ENCODE results near the gene HOXC12.

The HOXC12 gene

GRCh38 chr12:53940443-53941014 is 14.2 kb upstream of the HOXC12 start:
- DNase-seq (ENCODE audit: low spot score) = no peak

DNA sequence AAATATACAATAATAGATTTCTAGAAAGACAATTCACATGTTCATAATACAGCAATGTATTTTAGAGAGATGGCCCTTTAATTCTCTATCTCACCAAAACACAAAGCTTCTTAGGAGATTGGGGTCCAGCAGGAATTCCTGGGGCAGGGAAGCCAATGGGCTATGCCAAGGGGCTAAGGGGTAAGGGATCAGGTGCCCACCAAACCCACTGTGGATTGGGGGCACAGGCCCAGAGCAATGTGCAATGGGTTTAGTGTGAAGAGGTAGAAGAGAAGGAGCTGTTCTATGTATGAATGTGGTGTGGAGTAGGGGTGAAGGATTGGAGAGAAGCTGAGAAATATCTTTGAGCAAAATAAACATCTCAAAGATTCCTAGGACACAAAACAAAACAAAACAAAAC is 13.5 kb upstream of the HOXC12 start:
- DNase-seq (ENCODE audit: low spot score) = no peak

- DNase-seq (ENCODE audit: low spot score) = no peak
These were observed 13.0 kb upstream of the HOXC12 start for GRCh38 chr12:53941750-53942149.

DNA sequence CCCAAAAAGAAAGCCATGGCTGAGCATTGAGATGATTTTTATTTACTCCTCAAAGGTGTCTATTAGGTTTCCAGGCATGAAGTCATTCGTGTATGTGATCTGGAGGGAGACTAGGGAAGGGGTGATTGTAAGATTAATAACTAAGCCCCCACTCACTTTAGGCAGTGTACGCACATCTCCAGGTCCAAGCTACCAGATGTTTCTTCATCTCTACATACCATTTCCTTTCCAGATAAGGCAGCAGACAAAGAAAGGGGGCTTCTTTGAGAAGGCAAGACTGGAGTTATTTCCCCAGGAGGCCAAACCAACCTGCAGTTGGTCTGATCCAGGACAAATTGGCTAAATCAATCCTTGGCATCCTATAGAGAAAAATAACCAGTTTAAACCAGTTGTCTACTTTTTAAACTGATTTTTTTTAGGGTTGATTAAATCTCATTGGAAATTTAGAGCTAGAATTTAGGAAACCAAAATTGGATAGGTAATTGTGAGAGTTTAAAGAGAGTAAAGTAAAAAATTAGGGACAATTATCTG is 12.2 kb upstream of the HOXC12 start:
- DNase-seq (ENCODE audit: low spot score) = no peak

- no peak for DNase-seq (ENCODE audit: low spot score)
These were observed 10.5 kb upstream of the HOXC12 start for GRCh38 chr12:53944209-53944608.

DNA sequence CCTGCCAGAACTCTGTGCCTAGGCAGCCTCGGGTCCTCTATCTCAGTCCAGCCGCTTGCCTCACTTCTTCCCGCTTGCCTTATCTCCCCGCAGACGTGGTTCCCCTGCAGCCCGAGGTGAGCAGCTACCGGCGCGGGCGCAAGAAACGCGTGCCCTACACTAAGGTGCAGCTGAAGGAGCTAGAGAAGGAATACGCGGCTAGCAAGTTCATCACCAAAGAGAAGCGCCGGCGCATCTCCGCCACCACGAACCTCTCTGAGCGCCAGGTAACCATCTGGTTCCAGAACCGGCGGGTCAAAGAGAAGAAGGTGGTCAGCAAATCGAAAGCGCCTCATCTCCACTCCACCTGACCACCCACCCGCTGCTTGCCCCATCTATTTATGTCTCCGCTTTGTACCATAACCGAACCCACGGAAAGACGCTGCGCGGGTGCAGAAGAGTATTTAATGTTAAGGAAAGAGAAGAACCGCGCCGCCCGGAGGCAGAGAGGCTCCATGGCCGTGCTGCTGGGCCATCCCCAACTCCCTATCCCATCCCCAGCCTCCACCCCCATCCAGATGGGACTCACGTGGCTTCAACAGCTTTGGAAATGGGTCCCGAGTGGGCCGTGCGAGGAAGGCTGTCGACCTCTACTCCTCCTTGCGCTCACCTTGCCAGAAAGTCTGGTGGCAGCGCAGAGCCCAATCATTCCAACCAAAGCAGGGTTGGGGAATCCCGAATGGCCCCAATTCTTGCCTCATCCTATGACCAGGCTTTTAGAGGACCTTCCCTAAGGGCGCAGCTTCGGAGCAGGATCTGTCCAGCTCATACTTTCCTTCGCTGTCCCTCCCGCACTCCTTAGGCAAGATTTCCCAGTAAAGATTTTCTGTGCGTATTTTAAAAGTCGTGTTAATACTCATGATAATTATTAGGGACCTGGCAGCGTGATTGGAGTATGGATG is 9.5 kb upstream of the HOXC12 start:
- DNase-seq (ENCODE audit: low spot score) = no peak

DNA sequence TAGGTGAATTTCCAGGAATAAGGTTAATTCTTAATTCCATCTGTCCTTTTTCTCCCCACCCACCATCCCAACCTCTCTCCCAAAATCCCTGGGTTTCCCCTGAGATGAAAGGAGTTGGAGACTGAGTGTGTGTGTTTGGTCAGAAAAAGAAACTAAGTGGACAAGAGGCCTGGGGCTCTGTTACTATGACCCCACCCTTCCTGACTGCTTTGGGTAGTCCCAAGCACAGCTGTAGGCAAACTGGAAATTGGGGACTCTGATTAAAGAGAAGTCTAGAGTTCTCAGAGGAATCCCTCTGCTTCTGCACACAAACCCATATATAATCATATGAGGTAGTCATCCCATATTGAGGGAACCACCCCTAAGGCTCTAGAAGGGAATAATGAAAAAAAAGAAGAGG is 7.0 kb upstream of the HOXC12 start:
- DNase-seq (ENCODE audit: low spot score) = no peak

- DNase-seq (ENCODE audit: low spot score) = no peak
These were observed 5.8 kb upstream of the HOXC12 start for GRCh38 chr12:53948650-53949593.

DNA sequence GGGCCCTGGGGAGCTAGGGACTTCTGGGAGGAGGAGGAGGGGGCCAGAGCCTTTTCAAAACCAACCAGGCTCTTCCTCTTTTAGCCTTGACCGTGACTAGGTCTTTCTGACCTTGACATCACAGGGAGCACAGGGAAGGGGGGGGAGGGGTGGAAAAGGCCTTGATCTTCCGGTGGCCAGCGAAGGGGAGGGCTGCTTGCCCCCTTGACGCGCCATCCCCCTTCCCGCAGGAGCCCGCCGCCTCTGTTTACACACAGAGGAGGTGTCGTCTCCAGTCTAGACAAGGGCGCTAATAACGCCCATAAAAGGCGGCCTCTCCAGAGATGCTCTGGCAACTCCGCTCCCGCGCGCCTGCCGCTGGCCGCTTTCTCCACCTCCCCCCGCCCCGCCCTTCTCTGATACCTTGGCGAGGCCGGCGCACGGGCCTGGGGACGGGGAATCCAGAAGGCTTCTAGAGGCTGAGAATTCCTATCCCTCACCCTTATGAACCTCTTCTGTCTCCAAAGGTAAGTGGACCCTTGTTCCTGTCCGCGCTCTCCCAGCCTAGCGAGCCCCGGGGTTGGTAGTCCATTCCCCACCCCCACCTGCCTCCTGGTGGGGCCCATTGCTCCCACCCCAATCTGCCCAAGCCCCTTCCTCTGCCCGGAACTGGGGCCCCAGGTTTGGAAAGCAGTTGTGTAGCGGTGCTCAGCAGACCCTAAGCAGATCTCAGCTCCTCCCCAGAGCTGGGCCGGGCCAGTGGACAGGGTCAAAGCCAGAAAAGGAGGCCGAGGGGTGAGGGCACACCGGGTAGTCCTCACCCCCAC is 4.9 kb upstream of the HOXC12 start:
- no peak for DNase-seq (ENCODE audit: low spot score)

GRCh38 chr12:53950437-53950773 is 4.3 kb upstream of the HOXC12 start:
- no peak for DNase-seq (ENCODE audit: low spot score)

DNA sequence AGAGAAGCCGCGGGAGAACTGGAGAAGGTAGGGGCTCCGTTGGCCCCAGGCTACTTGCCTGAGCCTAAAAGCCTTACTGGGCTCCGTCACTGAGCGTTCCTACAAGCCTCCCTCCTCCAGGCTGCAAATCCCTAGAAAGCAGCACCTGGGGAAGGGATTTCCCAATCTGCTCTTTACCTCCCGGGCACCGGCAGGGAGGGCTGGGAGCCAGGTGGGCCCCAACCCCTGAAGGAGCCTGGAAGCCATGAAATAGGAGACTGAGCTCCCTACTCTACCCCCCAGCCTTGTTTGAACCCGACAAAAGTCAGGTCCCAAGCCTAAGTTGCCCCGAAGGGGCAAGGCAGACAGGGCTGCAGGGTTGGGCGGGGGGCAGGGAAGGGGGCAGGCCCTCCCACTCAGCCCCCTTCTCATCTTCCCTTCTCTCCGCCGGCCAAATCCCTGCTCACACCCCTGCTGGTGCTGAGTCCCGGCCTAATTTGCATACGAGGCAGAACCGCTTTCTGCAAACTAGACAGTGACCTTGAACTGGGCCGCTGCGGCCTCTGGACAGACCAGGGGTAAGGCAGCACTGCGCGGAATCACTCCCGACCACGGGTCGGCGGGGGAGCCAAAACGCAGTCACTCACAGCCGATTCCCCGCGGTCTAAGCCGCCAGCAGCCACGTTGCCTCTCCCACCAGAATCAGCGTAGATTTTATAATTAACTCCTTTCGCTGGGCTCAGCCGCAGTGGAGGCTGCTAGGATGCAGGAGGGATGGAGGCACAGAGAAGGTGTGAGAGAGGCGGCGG is 3.7 kb upstream of the HOXC12 start:
- no peak for DNase-seq (ENCODE audit: low spot score)

GRCh38 chr12:53951577-53952334 is 2.9 kb upstream of the HOXC12 start:
- DNase-seq (ENCODE audit: low spot score) = no peak

DNA sequence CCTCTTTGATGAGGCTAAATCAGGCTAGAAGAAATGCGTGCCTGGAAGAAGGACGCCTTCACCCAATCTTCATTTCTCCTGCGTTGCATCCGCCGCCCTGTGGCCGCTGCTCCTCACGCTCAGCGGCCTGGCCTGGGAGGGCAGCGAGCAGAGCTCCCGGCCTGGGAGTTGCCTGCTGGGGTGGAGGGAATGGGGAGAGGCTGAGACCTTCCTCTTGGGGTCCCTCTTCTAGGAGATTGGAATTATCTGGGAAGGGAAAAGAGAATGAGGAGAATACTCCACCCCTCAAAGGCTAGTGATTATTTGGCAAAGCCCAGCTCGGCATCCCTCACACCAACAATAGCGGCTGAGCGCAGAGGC is 2.4 kb upstream of the HOXC12 start:
- DNase-seq (ENCODE audit: low spot score) = no peak

DNA sequence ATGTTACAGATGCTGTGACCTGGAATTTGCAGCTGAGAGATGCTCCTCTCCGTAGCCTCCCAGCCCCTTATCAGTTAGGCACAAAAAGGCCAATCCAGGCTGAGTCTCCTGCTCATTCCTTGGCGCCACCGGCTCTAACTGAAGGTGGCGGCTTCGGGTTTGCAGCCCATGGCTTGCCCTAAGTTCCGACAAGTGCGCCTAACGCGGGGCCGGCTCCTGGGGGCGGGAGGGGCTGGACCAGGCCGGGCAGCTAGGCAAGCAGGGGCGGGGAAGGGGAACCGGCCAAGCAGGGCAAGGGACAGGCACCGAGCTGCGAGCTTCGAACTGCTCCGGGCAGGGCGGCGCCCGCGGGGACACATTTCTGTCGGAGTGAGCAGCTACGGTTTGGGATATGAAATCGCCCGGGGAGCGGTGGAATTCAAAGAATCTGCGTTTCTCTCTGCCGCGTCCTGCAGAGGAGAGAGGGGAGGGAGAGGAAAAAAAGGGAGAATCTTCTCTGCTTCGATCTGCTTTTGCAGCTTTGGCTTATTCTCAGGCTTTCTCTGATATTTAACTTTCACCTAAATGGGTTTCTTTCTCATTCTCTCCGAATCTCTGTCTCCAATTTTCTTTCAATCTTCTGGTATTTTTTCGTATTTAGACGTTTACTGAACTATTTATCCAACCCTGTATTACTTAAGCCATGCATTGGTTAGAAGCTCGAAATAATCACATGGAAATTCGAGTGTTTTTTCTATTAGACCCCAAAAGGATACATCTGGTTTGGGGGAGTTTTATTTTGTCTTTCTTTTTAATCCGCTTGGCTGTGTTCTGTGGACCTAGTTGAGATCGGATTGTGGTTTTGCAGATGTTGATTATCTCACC is 1.6 kb upstream of the HOXC12 start:
- DNase-seq (ENCODE audit: low spot score) = no peak

GRCh38 chr12:53953831-53954693 is 641 bp upstream of the HOXC12 start:
- DNase-seq (ENCODE audit: low spot score) = no peak

- no peak for DNase-seq (ENCODE audit: low spot score)
These were observed 503 bp downstream of the HOXC12 start for GRCh38 chr12:53955036-53955775.

GRCh38 chr12:53955776-53956250 is 1.1 kb downstream of the HOXC12 start:
- DNase-seq (ENCODE audit: low spot score) = no peak
